Inflammatory macrophage treated with lipopolysaccharide for 1 hour (primary cell): ENCODE results near the gene AURKA.
A peak's percentile ranks its signal among the peaks of the same experiment; 100 is the strongest.

Experiments
- DNase-seq, 2 donors: peaks; one replicate each; pipeline ENCODE4 v3.0.0-alpha.2; 2020 to 2022

AURKA gene

DNA sequence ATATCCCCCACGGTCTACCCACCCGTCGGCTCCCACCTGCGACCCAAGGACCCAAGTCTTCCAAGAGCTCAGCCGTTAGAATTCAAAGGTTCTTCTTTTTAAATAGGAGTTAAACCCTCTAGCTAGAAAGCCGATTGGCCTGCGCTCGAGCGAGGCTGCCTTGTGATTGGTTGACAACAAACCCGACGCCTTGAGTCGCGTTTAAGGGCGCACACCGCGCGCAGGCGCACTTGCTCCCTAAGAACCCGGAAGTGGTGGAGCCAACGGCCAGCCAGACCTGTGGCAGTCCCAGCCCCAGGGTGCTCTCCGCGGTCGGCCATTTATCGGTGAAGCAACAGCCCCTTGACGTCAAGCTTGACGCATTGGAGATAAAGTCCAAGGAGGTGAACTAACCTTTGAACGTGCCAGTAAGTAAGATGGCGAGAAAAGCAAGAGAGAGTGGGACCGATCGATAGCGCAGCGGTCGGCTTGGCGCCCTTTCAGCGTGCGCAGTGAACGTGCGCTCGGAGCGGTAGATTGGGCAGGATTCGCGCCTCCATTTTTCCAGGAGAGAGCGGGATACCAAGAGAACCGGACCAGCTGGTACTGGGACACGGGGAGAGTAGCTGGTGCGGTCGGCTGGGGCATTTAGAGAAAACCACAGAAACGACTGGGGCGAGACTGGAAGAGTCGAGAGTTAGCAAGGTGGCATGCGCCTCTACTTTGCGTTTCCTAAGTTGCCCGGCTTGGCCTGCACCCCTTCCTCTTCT lies at the start of gene AURKA, which contains the start of gene CSTF1:
AURKA (minus strand) TSS at position 84 of the 749 bp plus-strand sequence. CDS start 4,018 bp downstream, outside the sequence.
CSTF1 (plus strand) TSS at position 514 of the 749 bp plus-strand sequence. CDS start 2,908 bp downstream, outside the sequence.
- DNase-seq, result peak; percentile 100

GRCh38 chr20:56440346-56441007 lies 48.5 kb upstream of the AURKA start:
- no peak for DNase-seq

- no peak for DNase-seq
These were observed 47.8 kb upstream of the AURKA start for GRCh38 chr20:56439771-56440291.

GRCh38 chr20:56438284-56438683 lies 46.3 kb upstream of the AURKA start:
- DNase-seq, result no peak

DNA sequence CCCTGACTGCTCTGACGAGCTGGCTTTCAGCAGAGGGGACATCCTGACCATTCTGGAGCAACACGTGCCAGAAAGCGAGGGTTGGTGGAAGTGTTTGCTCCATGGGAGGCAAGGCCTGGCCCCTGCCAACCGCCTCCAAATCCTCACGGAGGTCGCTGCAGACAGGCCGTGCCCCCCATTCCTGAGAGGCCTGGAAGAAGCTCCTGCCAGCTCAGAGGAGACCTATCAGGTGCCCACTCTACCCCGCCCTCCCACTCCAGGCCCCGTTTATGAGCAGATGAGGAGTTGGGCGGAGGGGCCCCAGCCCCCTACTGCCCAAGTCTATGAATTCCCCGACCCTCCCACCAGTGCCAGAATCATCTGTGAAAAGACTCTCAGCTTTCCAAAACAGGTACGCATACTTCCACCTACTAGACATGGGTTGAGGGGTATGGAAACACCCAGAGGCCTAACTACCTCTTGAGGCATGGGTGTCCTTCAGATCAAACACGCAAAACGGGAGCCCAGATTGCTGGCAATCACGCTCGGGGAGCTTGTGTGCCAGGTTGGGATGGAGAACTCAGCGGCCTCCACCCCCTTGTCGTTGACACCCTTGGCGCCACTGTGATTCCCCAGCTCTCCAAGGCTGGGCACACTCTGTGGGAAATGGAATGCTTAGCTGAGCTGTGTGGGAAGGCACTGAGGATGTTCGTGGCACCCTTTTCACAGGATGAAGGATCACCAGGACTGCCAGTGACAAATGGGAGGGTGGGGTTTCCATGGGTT lies 45.4 kb upstream of the AURKA start:
- no peak for DNase-seq

DNA sequence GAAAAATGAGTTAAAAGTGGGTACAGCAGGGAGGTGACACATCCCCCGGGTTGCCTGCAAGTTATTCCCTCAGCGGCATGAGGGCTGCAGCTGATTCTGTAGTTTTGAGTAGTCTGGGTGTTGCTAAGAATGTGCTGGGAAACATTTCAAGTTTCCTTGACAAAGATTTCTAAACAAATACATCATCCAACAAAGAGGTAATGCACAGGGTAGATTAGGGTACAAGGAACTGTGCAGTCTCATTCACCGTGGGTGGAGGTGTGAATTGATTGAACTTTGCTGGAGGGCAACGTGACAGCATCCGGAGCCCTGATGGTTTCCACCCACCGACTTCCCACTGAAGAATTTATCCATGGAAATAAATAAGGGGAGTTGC lies 41.9 kb upstream of the AURKA start:
- peak in 1 of 2 donors; percentile 56 for DNase-seq

- no peak for DNase-seq
These were observed 41.3 kb upstream of the AURKA start for GRCh38 chr20:56433221-56433879.

GRCh38 chr20:56431471-56431870 lies 39.5 kb upstream of the AURKA start:
- DNase-seq, result no peak

DNA sequence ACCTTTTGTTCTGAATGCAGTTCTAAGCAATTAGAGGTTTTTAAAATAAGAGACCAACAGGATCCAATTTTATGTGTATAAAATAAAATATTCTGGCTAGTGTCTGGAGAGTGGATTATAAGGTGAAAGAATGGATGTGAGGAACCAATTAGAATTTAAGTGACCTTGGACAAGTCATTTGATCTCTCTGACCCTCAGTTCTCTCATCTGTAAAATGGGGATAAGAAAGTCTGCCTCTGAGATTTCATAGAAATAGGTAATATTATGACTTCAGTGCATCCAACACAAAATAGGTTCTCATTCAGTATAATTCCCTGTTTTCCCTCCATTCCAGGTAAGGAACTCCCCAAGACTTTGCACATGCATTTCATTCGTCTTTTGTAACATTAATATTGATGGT lies 38.9 kb upstream of the AURKA start:
- no peak for DNase-seq

GRCh38 chr20:56430461-56430860 lies 38.4 kb upstream of the AURKA start:
- DNase-seq, result no peak

DNA sequence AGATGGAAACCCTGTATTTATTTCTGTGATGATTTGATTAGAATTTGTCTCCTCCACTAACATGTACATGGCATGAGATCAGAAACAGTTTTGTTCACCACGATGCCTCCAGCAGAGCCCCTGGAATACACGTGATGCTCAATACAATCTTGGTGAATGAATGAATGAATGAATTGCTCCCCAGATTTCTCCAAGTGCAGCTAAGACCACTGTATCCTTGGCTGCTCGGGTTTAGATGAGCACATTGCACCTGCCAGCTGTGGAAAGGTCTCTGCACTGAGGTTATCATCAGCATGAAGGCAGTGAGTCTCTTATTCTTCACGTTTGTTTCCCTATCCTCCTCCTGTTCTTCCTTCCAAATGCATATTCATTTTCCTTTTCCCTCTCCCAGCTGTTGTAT lies 37.9 kb upstream of the AURKA start:
- no peak for DNase-seq

- peak; percentile 26 to 50 for DNase-seq
These were observed 37.5 kb upstream of the AURKA start for GRCh38 chr20:56429502-56429901.

DNA sequence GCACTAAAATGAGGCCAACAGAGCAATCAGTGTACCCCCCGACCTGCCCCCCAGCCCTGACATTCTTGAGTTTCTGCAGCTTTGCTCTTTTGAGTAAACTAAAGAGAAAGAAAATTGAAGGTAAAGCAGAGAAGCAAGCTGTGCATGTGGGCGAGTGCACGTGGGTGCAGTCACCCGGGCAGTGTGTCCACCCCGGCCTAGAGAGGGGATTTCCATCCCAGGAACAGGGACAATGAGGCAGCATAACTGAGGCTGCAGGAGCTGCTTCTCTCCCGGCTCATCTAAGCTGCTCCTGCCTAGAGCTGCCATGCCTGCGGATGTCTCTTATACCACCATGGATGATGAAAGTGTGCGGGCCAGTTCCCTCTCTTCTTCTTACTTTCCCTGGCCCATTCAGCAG lies 36.9 kb upstream of the AURKA start:
- peak; percentile 47 to 84 for DNase-seq

GRCh38 chr20:56428410-56428809 lies 36.4 kb upstream of the AURKA start:
- no peak for DNase-seq

GRCh38 chr20:56427797-56428196 lies 35.8 kb upstream of the AURKA start:
- peak; percentile 43 to 72 for DNase-seq

GRCh38 chr20:56426926-56427325 lies 34.9 kb upstream of the AURKA start:
- DNase-seq, result no peak

GRCh38 chr20:56426026-56426425 lies 34.0 kb upstream of the AURKA start:
- no peak for DNase-seq

DNA sequence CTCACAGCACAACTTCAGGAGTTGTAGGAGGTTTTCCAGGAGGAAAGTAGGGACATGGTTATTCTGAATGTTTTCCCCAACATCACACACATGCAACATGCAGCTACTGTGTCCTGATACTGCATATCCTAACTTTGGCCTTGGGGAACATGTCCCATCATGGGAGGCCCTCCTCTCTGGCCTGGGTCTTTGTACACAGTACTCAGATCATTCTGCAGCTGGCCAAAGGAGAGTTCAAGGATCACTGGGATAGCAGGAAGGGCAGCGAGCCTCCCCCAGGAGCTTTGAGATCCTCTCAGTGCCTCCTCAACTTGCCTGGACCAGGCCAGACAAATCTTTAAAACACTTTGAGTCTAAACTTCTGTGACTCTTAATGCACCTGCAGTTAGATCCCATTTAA lies 32.9 kb upstream of the AURKA start:
- DNase-seq, result no peak

DNA sequence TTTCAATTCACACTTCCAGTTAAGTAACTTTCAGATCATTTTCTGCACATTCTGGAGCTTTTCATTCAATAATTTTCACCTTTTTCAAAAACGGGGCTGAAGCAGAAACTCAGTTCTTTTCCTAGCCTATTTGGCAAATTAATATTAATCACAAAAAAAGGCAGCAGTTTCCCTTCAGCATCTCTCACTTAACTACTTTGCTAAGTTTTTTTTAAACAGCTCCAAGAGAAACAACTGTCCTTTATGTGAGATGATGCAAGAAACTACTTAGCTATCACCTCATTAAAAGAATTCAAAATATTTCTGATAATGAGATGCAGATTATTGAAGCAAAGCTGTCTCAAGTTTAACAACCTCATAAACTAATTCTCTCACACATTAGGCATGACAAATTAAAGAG lies 31.9 kb upstream of the AURKA start:
- DNase-seq, result no peak

DNA sequence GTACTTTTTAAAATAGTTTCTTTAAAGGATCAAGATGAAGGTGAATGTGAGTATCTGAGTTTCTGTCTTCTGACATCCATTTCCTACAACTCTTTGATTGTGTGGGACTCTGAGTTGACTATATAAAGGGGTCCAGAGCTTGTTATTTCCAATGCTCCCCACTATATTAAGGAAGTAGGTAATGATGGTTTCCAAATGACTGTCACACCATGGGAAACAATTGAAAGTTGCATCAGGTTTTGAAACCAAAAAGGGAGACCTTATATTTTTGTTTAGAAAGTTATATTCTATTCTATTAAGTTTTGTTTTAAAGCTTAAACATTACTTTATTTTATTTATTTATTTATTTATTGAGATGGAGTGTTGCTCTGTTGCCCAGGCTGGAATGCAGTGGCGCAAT lies 31.2 kb upstream of the AURKA start:
- DNase-seq, result peak; percentile 60 to 64

DNA sequence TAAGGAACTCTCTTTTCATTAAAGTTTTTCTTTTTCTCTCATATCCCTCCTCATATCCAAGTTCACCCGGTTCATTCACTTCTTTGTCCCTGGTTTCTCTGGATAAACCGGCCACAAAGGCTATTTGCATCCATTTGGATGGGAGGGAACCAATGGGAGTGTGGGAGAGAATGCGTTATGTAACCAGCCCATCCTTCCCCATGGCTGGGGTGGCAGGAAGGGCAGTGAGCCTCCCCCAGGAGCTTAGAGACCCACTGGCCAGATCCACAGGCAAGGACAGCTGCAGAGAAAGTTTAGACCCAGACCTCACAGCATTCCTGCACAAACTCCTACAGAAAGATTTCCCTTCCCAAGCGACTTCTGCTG lies 30.8 kb upstream of the AURKA start:
- peak in 1 of 2 donors; percentile 57 for DNase-seq

DNA sequence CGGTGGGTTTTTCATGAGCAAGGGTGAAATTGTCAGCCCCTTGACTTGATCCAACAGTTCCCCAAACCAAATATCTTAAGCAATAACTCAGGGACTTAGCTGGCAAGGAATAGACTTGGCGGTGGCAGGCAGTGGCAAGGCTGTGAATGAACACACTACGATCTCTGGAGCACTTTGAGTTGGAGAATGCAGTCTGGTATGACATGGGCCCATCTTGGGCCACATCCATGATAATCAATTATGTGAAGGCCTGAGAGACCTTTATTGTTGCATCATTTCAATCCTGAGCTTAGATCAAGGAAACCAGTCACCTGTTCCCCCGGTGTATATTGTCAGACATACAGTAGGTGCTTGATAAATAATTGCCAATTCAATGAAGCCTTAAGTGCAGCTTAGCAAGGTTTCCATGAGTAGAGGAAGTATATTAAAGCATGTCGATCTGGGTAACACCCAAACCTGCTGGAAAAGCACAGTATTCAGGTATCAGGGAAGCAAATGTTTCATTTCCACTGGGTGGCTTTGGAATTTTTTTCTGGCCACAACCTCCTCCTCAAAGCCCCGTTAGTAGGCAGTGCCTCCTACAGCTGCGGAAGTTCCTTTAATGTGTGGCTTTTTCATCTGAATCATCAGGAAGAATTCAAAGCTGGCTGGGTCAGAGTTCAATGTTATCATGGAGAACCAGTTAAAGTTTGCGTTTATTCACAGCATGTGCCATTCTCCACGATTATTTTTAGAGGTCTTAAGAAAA lies 30.2 kb upstream of the AURKA start:
- DNase-seq, result peak; percentile 79 to 86
